Neuronal stem cell (in vitro differentiated cells): ENCODE results near the gene MICAL3.
"Not testable (repeated sequence)": the region's sequence is repeated elsewhere in the genome, so short reads cannot be mapped to it uniquely, and the experiment has no call there.

Experiments
- DNase-seq: peaks from one replicate; pipeline ENCODE4 v3.0.0-alpha.2; 2013; ENCODE audit warnings: low spot score
- H2AFZ ChIP-seq: one replicate; pipeline ENCODE4 v1.6.1; 2013; ENCODE audit warnings: mild to moderate bottlenecking, low read length, inconsistent platforms
- H2AK5ac ChIP-seq: 2 replicates; pipeline ENCODE4 v1.6.1; 2013; ENCODE audit warnings: low read depth, mild to moderate bottlenecking, inconsistent platforms, low read length, moderate library complexity, mixed read lengths
- H2BK120ac ChIP-seq: 2 replicates; pipeline ENCODE4 v1.6.1; 2013; ENCODE audit warnings: low read depth, mild to moderate bottlenecking, inconsistent platforms, low read length, moderate library complexity, mixed read lengths
- H2BK12ac ChIP-seq: one replicate; pipeline ENCODE4 v1.6.1; 2013; ENCODE audit warnings: low read length, inconsistent platforms
- H2BK15ac ChIP-seq: 2 replicates; pipeline ENCODE4 v1.6.1; 2013; ENCODE audit warnings: mild to moderate bottlenecking, low read length, inconsistent platforms, mixed read lengths
- H2BK5ac ChIP-seq: one replicate; pipeline ENCODE4 v1.6.1; 2013; ENCODE audit warnings: inconsistent platforms, mild to moderate bottlenecking, low read length, moderate library complexity
- H3K14ac ChIP-seq: one replicate; pipeline ENCODE4 v1.6.1; 2013; ENCODE audit warnings: low read length, inconsistent platforms
- H3K18ac ChIP-seq: 2 replicates; pipeline ENCODE4 v1.6.1; 2013; ENCODE audit warnings: low read length, inconsistent platforms
- H3K23ac ChIP-seq: 2 replicates; pipeline ENCODE4 v1.6.1; 2013; ENCODE audit warnings: low read depth, mild to moderate bottlenecking, mixed read lengths, low read length, inconsistent platforms; ENCODE audit not compliant: poor library complexity
- H3K27ac ChIP-seq: replicated peaks from 3 replicates; pipeline ENCODE4 v1.5.1; 2013; ENCODE audit warnings: low read length, inconsistent platforms
- H3K27me3 ChIP-seq, 3 experiments: 2 replicates each; pipeline ENCODE4 v1.6.1; 2013; ENCODE audit warnings: low read length in 3 of 3, mild to moderate bottlenecking in 2 of 3, inconsistent platforms in 1 of 3, low read depth in 1 of 3, mixed read lengths in 1 of 3, moderate library complexity in 1 of 3; ENCODE audit not compliant: control insufficient read depth in 3 of 3, insufficient read depth in 3 of 3
- H3K36me3 ChIP-seq, 2 donors: replicated peaks in 1 of 2; 2 replicates each; pipeline ENCODE4 v1.6.1; 2013; ENCODE audit warnings: low read length in 2 of 2; ENCODE audit not compliant: control insufficient read depth in 2 of 2, insufficient read depth in 2 of 2
- H3K4ac ChIP-seq: 2 replicates; pipeline ENCODE4 v1.6.1; 2013; ENCODE audit warnings: inconsistent platforms, mild to moderate bottlenecking, low read length, moderate library complexity
- H3K4me1 ChIP-seq, 2 donors: 1 replicate in 1 of 2; 2 replicates in 1 of 2; pipeline ENCODE4 v1.6.1; 2013; ENCODE audit warnings: low read length in 2 of 2, low read depth in 1 of 2; ENCODE audit not compliant: control insufficient read depth in 2 of 2, insufficient read depth in 1 of 2
- H3K4me2 ChIP-seq: one replicate; pipeline ENCODE4 v1.6.1; 2013; ENCODE audit warnings: mild to moderate bottlenecking, low read length, inconsistent platforms; ENCODE audit not compliant: insufficient read depth, poor library complexity, severe bottlenecking
- H3K4me3 ChIP-seq, 2 donors: 2 replicates each; pipeline ENCODE4 v1.5.1; 2013; ENCODE audit warnings: low read length in 2 of 2, mild to moderate bottlenecking in 2 of 2, inconsistent platforms in 1 of 2, moderate library complexity in 1 of 2
- H3K79me1 ChIP-seq: one replicate; pipeline ENCODE4 v1.6.1; 2013; ENCODE audit warnings: low read depth, mild to moderate bottlenecking, inconsistent platforms, low read length, moderate library complexity
- H3K9ac ChIP-seq: one replicate; pipeline ENCODE4 v1.6.1; 2013; ENCODE audit warnings: mild to moderate bottlenecking, low read depth, low read length, inconsistent platforms; ENCODE audit not compliant: poor library complexity
- H3K9me3 ChIP-seq, 2 donors: replicated peaks in 1 of 2; 2 replicates each; pipeline versions ENCODE3 to v1.6.1; 2013; ENCODE audit warnings: low read length in 2 of 2, mild to moderate bottlenecking in 2 of 2, inconsistent platforms in 1 of 2, low read depth in 1 of 2, mixed read lengths in 1 of 2, moderate library complexity in 1 of 2; ENCODE audit not compliant: control insufficient read depth in 2 of 2, insufficient read depth in 1 of 2
- H4K8ac ChIP-seq: one replicate; pipeline ENCODE4 v1.6.1; 2013; ENCODE audit warnings: low read depth, mild to moderate bottlenecking, inconsistent platforms, low read length, moderate library complexity
- H4K91ac ChIP-seq: one replicate; pipeline ENCODE4 v1.6.1; 2013; ENCODE audit warnings: low read length, low read depth, mild to moderate bottlenecking, inconsistent platforms; ENCODE audit not compliant: poor library complexity
- WGBS, 2 donors: extraction: QIAGEN DNeasy Blood & Tissue Kit; methylation state at CpG; one replicate each; pipeline ENCODE4 v1.1.7; 2013; ENCODE audit warnings: missing lambda C conversion rate in 2 of 2, mixed read lengths in 1 of 2; ENCODE audit not compliant: insufficient read length in 2 of 2, insufficient replicate concordance in 1 of 2; ENCODE audit errors: extremely low coverage in 2 of 2; 5-methylcytosine and 5-hydroxymethylcytosine counted together

Gene MICAL3

GRCh38 chr22:18045794-18046193 lies 21.4 kb upstream of the MICAL3 start:
- Histone ChIP-seq H2AFZ (no peak overlapping the region), H2BK12ac (no peak overlapping the region), H4K91ac (no peak overlapping the region), H3K79me1 (no peaks in the 10 kb centered on the region), H2BK5ac (no peak overlapping the region), H2AK5ac (no peak overlapping the region), H3K9ac (no peak overlapping the region), H3K27me3 (peaks cover 0 to 4% (median 0%) of the 10 kb centered on the region in 3 experiments), H3K36me3 (no peaks in the 10 kb centered on the region), H3K4me2 (no peak overlapping the region), H3K4me3 (peak overlapping the region in 1 of 2 donors; percentile 49), H3K4ac (no peak overlapping the region), H2BK120ac (no peak overlapping the region), H3K4me1 (peaks cover 0 to 2% of the 10 kb centered on the region in 2 donors), H3K23ac (no peak overlapping the region), H4K8ac (no peak overlapping the region), H3K9me3 (peaks cover 2 to 5% of the 10 kb centered on the region in 2 donors), H3K18ac (no peak overlapping the region), H2BK15ac (no peak overlapping the region), H3K14ac (no peak overlapping the region), H3K27ac (no peak overlapping the region)
- WGBS, 2 donors: no CpG with 5 or more reads among the region's 4 CpGs
- no peak for DNase-seq

- Histone ChIP-seq H3K9me3 (peaks cover 2 to 5% of the 10 kb centered on the region in 2 donors), H3K27me3 (no peaks in the 10 kb centered on the region), H3K36me3 (no peaks in the 10 kb centered on the region), H3K4me2 (no peak overlapping the region), H2BK120ac (no peak overlapping the region), H3K14ac (no peak overlapping the region), H2BK5ac (no peak overlapping the region), H3K23ac (no peak overlapping the region), H3K9ac (no peak overlapping the region), H3K4ac (no peak overlapping the region), H3K18ac (no peak overlapping the region), H4K91ac (no peak overlapping the region), H4K8ac (no peak overlapping the region), H3K79me1 (no peaks in the 10 kb centered on the region), H3K27ac (no peak overlapping the region), H2AFZ (peak overlapping the region; percentile 15), H2BK15ac (no peak overlapping the region), H3K4me1 (peaks cover 0 to 2% of the 10 kb centered on the region in 2 donors), H3K4me3 (no peak overlapping the region), H2AK5ac (no peak overlapping the region), H2BK12ac (no peak overlapping the region)
- no peak for DNase-seq
- WGBS, 2 donors: no CpG with 5 or more reads among the region's 11 CpGs
These were observed 20.3 kb upstream of the MICAL3 start for GRCh38 chr22:18044548-18045271.

GRCh38 chr22:18042685-18043084 lies 18.3 kb upstream of the MICAL3 start:
- no CpG with 5 or more reads among the region's 6 CpGs for WGBS, 2 donors
- no peak overlapping the region for H3K23ac ChIP-seq
- no peak overlapping the region for H3K14ac ChIP-seq
- DNase-seq: no peak
- no peak overlapping the region for H2AFZ ChIP-seq
- H3K9me3 ChIP-seq: peaks cover 2 to 5% of the 10 kb centered on the region in 2 donors
- no peak overlapping the region for H3K27ac ChIP-seq
- no peak overlapping the region for H4K91ac ChIP-seq
- no peaks in the 10 kb centered on the region for H3K79me1 ChIP-seq
- no peak overlapping the region for H2BK5ac ChIP-seq
- H3K4me3 ChIP-seq: no peak overlapping the region
- no peaks in the 10 kb centered on the region for H3K36me3 ChIP-seq
- no peaks in the 10 kb centered on the region for H3K4me1 ChIP-seq
- H3K27me3 ChIP-seq: no peaks in the 10 kb centered on the region
- no peak overlapping the region for H2BK120ac ChIP-seq
- H3K4ac ChIP-seq: no peak overlapping the region
- H4K8ac ChIP-seq: no peak overlapping the region
- no peak overlapping the region for H3K9ac ChIP-seq
- H2AK5ac ChIP-seq: no peak overlapping the region
- no peak overlapping the region for H3K4me2 ChIP-seq
- no peak overlapping the region for H2BK12ac ChIP-seq
- H3K18ac ChIP-seq: no peak overlapping the region
- H2BK15ac ChIP-seq: no peak overlapping the region

- H3K18ac ChIP-seq, H2BK12ac ChIP-seq, H2BK5ac ChIP-seq, H2AK5ac ChIP-seq, H3K23ac ChIP-seq, H3K9me3 ChIP-seq, H3K79me1 ChIP-seq, H3K4me1 ChIP-seq, H3K36me3 ChIP-seq, H3K4me3 ChIP-seq, H3K4me2 ChIP-seq, DNase-seq, H2AFZ ChIP-seq, H3K27me3 ChIP-seq, H2BK120ac ChIP-seq, H3K27ac ChIP-seq, H4K8ac ChIP-seq, H2BK15ac ChIP-seq, H3K14ac ChIP-seq, H4K91ac ChIP-seq, H3K4ac ChIP-seq, H3K9ac ChIP-seq: not testable (repeated sequence)
- no CpG with 5 or more reads among the region's 6 CpGs for WGBS, 2 donors
These were observed 16.5 kb upstream of the MICAL3 start for GRCh38 chr22:18040898-18041297.
